HL-60/S4 (cell line): ENCODE results near the gene RPS6KA2.

Experiments used
- in situ Hi-C: fragments of 300-500 bp; cut with MboI; formaldehyde crosslinking; loops from 2 replicates; pipeline ENCODE4 v1.14.3; 2022; ENCODE audit warnings: low sequenced_read_pairs

Gene RPS6KA2

DNA sequence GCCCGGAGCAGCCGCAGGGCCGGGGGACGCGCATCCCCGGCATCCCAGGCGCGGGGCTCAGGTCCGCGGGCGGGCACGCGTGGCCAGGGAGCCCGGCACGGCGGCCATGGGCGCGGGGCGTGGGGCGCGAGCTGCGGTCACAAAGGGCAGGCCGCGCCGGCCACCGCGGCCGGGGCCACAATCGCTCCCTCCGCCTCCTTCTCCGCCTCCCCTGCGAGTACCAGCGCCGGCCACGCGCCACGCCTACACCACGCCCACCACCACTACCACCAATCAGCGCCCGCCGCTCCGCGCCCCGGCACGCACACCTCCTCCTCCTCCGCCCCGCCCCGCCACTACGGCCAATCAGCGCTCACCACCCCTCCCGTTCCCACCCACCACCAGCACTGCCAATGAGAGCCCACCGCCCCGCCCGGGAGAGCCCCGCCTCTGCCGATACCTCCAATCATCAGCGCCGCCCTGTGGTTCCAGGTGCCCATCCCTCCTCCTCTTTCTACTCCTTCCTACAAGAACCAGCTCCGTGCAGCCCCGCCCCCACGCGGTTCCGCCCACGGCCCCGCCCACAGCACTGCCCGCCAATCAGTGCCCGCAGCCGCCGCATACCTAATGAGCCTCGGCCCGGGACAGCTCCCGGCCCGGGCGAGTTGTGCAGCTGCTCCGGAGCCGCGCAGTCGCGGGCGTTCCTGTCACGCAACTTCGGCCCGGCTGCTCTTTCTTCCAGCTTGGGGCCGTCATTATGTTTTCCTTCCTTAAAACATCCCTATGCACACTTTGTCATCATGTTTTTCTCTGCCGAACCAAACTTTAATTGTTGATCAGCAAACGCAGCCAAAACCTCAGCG, at the start of gene RPS6KA2:
TSS of gene RPS6KA2 (minus strand) at position 219 of the 842 bp plus-strand sequence. CDS start 232 bp downstream, outside the sequence.
- in situ Hi-C loops = no loop called here

DNA sequence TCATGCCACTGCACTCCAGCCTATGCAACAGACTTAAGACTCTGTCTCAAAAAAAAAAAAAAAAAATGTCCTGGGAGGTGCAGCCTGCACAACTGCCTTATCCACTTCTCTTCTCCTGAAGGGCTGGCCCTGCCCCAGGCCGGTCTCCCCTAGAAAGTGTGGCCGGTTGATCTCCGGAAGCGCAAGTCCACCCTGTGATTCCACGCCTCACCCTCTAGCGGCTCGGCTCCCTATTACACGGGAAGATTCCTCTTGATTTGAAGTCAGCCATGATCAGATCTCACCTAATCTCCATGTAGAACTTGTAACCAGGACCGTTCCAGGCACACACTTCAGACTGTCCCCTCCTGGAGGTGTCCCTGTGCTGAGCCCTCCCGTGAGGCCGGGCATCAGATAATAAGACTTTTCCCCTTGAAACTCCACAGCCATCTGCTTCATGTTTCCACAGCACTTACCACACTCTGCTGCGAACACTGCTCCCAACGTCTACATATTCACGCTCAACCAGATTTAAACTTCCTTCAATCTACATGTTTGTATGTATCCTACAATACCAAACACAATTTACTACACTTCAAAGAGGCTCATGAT, 49.3 kb upstream of the RPS6KA2 start:
- in situ Hi-C loops = no loop called here

DNA sequence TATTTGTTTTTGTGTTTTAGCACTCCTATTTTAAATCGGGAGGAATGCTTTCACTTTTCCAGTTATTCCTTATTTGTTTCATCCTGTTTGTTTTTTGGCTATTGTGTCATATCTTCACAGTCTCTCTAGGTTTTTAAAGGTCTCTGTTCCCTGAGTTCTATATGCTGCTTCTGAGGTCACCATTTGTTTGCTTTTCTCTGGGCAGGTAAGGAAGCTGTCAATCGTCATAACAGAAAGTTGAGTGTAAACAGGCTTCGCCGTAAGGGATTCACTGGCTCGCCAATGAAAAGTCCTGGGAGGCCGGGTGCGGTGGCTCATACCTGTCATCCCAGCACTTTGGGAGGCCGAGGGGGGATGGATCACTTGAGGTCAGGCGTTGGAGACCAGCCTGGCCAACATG, 48.7 kb upstream of the RPS6KA2 start:
- in situ Hi-C loops = no loop called here

DNA sequence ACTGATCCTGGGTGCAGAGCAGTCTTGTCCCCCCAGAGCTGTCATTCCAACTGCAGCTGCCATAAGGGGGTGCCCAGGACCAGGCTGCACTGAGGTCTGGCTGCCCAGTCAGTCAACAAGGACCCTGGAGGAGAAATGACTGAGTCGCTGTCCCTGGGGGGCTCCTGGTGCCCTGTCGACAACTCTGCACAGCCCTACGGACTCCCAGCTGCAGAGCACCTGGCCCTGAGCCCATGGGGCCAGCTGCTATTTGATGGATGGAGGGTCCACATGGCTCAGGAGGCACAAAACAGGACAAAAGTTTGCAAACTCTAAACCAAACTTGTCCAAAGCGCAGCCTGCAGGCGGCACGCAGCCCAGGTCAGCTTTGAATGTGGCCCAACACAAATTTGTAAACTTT, 46.3 kb upstream of the RPS6KA2 start:
- in situ Hi-C loops = no loop called here

DNA sequence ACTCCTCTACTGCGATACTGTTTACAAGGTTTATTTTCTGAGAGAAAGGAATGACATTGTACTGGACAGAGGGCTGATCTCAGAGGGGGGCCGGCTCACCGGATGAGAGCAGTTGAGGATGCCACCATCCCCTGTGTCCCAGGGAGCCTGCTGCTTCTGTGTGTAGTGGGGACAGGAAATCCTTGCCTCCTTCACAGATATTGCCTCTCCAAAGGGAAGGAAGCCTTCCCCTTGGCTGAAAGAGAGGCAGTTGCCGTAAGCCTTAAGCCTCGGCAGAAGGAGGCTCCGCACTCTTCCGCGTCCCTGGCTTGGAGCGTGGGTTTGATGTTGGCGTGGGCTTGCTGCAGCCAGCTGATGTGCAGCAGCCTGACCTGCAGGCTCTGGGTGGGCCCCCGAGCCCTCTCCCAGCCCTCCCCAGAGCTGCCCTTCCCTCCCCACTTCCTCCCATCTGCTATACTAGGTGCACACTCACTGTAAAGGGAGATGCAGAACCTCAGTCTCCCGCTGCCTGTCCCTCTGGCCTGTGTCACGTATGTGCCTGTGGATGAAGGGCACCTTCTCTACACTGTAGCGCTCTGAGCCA, 45.7 kb upstream of the RPS6KA2 start:
- in situ Hi-C loops = no loop called here

DNA sequence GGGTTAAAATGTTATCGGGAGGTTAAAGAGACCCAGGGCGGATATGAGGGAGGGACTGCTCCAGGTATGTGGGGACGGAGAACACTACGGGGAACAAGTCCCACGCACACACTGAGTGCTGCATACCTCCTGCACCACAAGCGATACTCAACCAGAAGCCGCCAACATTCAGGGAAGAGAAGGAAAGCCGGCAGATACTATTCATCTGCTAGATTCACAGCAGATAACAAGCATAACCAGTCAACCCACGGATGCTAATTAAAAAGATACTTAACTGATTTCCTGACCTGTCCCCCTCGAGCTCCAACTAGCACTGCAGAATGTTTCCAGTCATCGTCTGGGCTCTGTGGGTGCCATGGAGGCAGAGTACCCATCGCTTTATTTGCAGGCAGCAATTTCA, 45.1 kb upstream of the RPS6KA2 start:
- in situ Hi-C loops = no loop called here

DNA sequence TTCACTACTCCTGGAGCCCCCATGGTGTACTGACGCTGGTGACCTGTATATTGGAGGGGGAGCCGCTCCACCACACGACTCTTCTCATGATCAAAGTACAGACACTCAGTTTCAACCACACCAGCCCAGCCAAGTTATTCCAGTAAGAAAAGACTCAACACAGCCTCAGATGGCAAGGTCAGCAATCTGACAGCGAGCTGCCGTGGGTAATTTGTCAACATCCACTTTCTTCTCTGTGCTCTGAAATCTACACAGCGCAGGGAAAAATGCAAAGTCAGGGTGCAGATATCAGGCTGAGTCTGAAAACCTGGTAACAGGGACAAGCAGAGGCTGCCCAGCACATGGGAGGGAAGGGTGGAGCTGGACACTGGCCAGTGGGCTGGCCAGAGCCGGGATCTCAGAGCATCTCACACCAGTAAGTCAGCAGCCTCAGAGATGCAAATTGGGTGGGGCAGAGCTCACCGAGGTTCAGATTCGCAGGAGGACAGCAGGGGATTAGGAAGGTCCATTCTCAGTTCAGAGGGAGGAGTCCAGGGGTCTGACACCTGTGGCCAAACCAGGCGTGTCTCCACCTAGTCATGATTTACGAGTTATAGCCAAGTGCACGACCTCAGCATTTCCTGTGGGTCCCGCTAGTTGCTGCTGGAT, 44.5 kb upstream of the RPS6KA2 start:
- in situ Hi-C loops = no loop called here

DNA sequence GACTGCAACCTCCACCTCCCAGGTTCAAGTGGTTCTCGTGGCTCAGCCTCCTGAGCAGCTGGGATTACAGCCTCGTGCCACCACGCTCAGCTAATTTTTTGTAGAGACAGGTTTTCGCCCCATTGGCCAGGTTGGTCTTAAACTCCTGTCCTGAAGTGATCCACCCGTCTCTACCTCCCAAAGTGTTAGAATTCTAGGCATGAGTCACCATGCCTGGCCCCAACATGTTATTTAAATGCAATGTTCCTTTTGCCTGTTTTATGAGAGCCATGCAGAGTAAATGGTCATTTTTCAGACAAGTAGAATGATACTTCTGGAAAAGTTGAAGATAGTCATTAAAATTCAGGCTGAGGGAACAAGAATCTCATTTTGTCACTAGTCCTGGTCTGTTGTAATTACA, 43.8 kb upstream of the RPS6KA2 start:
- in situ Hi-C loops = no loop called here

DNA sequence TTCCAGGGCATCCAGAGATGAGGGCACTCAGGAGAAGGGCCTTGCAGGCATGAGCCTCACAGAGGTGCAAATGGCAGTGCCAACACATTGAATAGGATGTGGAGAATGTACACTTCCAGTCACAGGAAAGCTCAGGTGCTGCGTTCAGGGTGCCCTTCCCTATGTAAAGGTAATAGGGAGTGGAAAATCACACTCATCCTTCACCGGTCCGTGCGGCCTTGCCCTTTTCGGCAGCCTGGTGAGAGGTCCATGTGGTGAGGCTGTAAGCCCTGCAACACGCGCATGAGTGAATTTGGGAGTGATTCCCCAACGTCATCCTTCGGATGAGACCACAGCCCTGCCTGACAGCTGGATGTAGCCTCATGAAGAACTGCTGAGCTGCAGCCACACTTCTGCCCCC, 43.0 kb upstream of the RPS6KA2 start:
- in situ Hi-C loops = no loop called here

DNA sequence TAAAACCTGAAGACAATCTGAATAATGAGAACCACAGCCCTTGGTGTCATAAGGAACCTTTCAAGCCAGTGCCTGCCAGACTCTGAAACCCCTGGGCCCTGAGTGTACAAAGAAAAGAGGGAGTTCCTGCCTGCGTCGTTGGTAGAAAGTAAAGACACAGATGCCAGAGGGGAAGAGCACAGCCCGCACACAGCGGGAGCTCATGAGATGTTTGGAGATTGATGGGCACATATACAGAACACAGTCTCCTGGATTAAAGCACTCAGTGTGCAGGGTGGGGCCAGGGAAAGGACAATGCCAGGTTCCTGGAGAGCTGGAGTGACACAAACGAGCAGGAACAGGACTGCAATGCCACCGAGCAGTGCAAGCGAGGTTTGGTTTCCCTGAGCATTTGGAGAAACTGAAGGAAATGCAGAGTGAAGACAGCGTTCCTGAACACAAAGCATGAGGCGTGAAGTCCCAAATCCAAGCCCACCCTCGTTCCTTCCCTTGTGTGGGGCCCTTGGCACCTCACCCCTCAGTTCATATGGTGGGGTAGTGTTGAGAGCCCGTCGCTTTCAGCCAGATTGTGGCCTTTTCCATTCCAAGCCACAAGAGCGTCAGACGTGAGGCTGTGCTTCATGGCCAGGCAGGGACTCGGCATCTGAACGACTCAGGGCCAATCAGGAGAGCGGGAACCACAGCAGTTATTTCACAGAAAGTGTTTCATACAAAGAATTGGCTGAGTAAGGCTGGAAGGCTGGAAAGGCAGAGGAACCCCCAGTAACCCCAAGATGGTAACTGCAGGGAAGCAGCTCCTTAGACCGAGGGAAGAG, 41.0 kb upstream of the RPS6KA2 start:
- in situ Hi-C loops = no loop called here

DNA sequence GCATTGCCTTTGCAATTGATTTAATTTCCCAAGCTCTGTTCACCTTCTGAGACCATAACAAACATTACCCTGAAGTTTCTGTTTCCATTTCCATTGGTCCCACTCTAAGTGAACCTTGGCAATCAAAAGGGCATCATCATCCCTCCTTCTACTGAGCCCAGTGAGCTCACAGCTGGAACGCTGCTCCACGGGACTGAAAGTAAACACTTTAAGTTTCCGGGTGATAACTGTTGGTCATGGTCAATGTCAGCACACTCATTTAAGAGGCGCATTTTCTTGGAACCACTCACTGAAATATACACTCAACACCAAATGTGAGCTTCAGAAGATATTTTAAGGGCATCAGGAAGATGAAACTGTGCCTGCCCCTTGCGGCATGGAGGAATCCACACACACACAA, 37.1 kb upstream of the RPS6KA2 start:
- in situ Hi-C loops = no loop called here

DNA sequence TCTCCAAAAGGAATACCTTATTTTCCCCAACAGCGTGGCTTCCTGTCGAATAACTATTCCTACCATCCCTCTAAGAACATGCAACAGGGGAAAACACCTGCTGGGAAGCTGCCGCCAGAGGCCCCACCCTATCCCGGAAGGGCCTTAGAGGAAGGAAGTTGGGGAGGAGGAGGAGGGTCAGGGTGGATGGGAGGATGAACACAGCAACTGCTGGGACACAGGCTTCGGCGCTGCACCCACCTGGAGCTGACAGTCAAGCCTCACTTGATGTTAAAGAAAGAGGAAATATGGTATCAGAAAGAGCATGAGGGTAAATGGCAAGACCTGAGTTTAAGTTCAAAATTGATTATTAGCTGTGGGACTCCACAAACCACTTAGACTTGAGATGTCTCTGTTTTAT, 36.5 kb upstream of the RPS6KA2 start:
- in situ Hi-C loops = no loop called here

DNA sequence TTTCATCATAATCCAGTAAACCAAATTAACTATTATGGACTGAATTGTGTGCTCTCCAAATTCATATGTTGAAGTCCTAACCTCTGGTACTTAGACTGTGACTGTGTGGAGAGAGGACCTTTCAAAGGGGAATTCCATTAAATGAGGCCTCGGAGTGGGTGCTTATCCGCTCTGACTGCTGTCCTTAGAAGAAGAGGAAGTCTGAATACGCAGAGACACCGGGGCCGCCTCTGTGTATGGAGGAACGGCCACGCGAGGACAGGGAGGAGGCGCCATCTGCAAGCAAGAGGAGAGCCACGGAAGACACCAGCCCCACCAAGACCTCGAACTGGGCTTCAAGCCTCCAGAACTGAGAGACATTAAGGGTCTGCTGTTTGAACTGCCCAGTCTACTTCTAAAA, 35.6 kb upstream of the RPS6KA2 start:
- in situ Hi-C loops = no loop called here

DNA sequence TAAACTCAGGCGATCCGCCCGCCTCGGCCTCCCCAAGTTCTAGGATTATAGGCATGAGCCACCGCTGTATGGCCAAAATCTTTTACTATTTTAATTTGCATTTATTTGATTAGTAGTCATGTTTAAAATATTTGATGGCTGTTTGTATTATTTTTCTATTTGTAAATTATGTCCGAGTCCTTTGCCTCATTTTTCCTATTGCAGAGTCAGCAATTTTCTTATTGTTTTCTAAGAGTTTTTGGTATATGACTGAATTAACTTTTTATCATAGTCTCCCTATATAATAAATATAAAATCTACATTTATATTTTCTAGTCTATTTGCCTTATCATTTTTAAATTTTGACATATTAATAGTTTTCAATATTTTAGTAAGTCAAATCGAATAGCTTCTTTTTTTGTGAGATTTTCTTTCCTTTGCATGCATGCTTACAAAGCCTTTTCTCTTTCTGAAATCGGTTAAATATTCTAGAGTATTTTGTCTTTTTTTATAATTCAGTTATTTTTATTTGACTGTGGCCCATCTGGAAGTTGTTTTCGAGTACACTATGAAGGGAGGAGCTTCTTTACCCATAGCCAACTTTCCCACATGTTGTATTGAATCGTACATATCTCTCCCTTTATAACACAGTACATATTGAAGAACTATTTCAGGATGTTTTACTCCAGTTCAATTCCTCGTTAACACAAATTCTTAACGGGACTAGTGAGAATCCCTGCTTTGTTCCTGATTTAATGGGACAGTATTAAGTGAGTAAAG, 34.5 kb upstream of the RPS6KA2 start:
- in situ Hi-C loops = no loop called here

DNA sequence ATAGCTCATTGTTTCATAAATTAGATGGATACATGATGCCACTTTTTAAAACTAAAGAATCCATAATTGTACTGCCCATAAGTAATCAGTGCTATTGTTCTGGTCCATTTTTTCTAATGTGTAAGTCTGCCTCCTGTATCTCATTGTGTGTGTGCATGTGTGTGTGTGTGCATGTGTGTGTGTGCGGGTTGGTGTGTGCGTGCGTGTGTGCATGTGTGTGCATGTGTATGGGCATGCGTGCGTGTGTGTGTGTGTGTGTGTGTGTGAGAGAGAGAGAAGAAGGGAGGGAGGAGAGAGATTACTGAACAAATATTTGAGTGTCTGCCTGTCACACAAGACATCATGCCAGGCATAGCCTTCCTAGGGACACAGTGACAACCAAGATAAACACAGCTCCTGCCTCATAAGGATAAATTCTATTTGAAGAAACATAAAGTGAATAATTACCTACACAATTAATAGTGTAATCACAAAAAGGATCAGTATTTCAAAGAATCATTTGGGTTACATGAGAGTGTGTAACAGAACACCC, 33.2 kb upstream of the RPS6KA2 start:
- in situ Hi-C loops = no loop called here

DNA sequence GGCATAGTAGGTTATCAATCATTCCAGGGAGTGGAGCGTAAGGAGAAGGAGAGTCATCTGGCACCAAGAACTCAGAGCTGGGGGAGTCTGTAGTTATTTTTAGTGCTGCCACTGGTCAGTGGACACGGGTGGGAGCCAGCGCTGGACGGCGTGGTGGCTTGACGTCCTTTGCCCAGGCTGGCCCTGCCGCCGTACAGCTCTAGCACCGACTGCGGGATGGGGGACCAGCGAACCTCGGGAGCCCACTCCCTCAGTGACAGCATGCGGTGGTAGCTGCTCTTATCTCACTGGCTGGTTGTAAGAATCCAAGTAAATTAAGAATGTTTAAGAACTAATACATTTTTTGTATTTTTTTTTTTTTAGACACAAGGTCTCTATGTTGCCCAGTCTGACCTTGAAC, 32.5 kb upstream of the RPS6KA2 start:
- in situ Hi-C loops = no loop called here

DNA sequence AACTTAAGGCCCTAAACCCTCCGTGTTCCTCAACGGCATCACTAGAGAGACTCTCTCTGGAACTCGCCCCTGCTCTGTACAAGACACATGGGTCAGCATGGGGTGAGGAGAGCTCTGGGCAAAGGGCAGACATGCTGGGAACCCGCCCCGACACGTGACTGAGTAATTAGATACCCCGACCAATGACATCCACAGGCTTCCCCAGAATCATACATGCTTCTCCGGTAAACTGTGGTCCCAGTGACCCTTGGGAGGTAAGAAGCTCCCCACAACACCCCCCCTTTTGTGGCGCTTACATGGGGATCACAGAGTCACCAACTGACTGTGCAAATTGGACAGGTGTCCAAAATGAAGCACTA, 31.7 kb upstream of the RPS6KA2 start:
- in situ Hi-C loops = no loop called here

DNA sequence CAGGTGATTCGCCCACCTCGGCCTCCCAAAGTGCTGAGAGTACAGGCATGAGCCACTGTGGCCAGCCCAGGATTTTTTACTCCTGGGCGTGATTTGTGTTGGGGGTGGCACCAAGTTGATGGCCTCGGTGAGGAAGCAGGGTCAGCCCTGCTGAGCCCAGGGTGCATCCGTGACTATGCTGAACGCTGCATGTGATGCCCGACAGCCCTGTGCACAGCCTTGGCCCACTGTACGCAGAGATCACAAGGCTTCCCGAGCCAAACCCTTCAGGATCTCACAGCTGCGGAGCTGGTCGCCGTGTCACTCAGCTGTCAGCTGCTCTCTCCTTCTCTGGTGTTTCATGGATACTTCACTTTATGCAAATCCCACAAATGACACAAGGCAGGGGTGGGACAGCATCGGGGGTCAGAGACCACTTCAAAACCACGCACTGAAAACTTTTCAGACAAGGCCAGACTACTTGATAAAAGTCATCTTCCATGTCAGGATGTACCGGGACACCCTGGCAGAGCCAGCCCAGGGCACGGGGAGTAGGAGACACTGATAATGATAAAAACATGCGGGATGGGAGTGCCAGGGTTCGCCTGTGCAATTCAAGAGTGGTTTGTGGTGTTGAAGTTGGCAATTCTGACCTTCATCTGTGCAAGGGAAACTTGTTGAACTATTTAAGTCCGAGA, 31.2 kb upstream of the RPS6KA2 start:
- in situ Hi-C loops = no loop called here

DNA sequence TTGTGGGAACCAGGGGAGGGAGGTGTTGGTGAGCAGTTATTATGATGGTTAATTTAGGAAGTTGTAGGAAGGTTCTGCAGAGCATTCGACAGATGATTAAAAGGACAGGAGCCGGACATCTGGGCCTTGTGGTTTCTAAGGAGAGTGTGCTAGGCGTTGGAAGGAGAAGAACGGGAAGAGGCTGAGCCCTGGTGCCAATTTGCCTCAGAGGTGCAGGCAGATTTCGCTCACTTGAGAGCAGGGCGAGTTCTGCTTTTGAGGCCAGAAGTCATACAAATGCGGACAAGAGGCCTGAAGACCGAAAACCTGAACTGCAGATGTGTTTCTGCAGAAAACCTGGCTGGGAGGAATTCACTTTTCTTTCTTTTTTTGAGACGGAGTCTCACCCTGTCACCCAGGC, 30.5 kb upstream of the RPS6KA2 start:
- in situ Hi-C loops = no loop called here
